HCT116 (cell line): Measurements from ENCODE around the gene SLC13A4. TPM values are rescaled to one million over a fixed set of nuclear protein-coding genes. Genes with fewer than 3 reads are reported as not detected.

Experiments used
- ATAC-seq: fragments of 200-7000 bp; cut with Tn5 transposase; 2 replicates; pipeline ENCODE4 v1.9.1; 2020; ENCODE audit warnings: mild to moderate bottlenecking, moderate library complexity
- BruUV-seq: library from RNA; stranded (reverse); fragments of 400-500 nt; replicated peaks from 2 replicates; lab custom pipeline; 2021; lab: Mats Ljungman, UMichigan
- CTCF ChIA-PET: fragments of 300-600 bp; sonication (Branson Sonifier 250); formaldehyde crosslinking; loops from one replicate; lab custom pipeline; 2021; ENCODE audit warnings: antibody characterized with exemption; lab: Charles Lee
- POLR2A ChIA-PET: fragments of 300-600, 350-600 bp; sonication (Branson Sonifier 250); formaldehyde crosslinking; loops from one replicate; lab custom pipeline; 2021; ENCODE audit warnings: antibody characterized with exemption; lab: Charles Lee
- RAD21 ChIA-PET, 2 experiments: fragments of 300-600 bp; sonication (Branson Sonifier 250); formaldehyde crosslinking; loops; one replicate each; lab custom pipeline; 2023; ENCODE audit warnings: low total read pairs in 2 of 2; ENCODE audit not compliant: uncharacterized antibody in 2 of 2, unreplicated experiment in 2 of 2, low non-redundant PET in 1 of 2; lab: Charles Lee
- DNase-seq: peaks from one replicate; pipeline ENCODE4 v3.0.0-alpha.2; 2010; ENCODE audit warnings: low read depth, low spot score
- H2AFZ ChIP-seq: fragments of 200-600 bp; shearing (Covaris generic), sonication (generic); 2 replicates; pipeline ENCODE4 v1.6.1; 2017; ENCODE audit warnings: low read depth, mixed run types, mixed read lengths, antibody characterized with exemption, low read length; ENCODE audit not compliant: poor library complexity, severe bottlenecking
- H3K27ac ChIP-seq: 2 replicates; pipeline ENCODE4 v1.5.1; 2012; ENCODE audit warnings: low read depth, low read length
- H3K27me3 ChIP-seq: fragments of 200-600 bp; sonication (generic); 2 replicates; pipeline ENCODE4 v1.6.1; 2016; ENCODE audit warnings: mixed run types, low read length, mixed read lengths; ENCODE audit not compliant: insufficient read depth
- H3K36me3 ChIP-seq, 2 experiments: fragments of 200-500 bp in 1 of 2; fragments of 200-600 bp in 1 of 2; sonication (Bioruptor generic) in 1 of 2; sonication (generic) in 1 of 2; 2 replicates each; pipeline versions ENCODE4 v1.5.1 to v1.6.1; 2014 to 2016; ENCODE audit warnings: low read length in 2 of 2, inconsistent platforms in 1 of 2, mixed read lengths in 1 of 2, mixed run types in 1 of 2; ENCODE audit not compliant: insufficient read depth in 2 of 2, control insufficient read depth in 1 of 2
- H3K4me1 ChIP-seq, 2 experiments: fragments of 200-600 bp in 1 of 2; sonication (generic) in 1 of 2; 2 replicates each; pipeline versions ENCODE4 v1.5.1 to v1.6.1; 2012 to 2017; ENCODE audit warnings: low read length in 2 of 2, inconsistent platforms in 1 of 2, mild to moderate bottlenecking in 1 of 2, mixed read lengths in 1 of 2, mixed run types in 1 of 2, moderate library complexity in 1 of 2; ENCODE audit not compliant: insufficient read depth in 2 of 2, control insufficient read depth in 1 of 2
- H3K4me2 ChIP-seq: fragments of 200-600 bp; sonication (generic); 2 replicates; pipeline ENCODE4 v1.6.1; 2017; ENCODE audit warnings: mixed run types, low read length, mixed read lengths
- H3K4me3 ChIP-seq, 2 experiments: fragments of 200-600 bp in 1 of 2; sonication (generic) in 1 of 2; replicated peaks in 1 of 2; 2 replicates each; pipeline ENCODE4 v1.5.1; 2011 to 2016; ENCODE audit warnings: low read length in 2 of 2, control low read depth in 1 of 2, low read depth in 1 of 2, mild to moderate bottlenecking in 1 of 2, mixed read lengths in 1 of 2, mixed run types in 1 of 2
- H3K79me2 ChIP-seq: fragments of 200-600 bp; sonication (generic); 2 replicates; pipeline ENCODE4 v1.6.1; 2017; ENCODE audit warnings: mild to moderate bottlenecking, mixed run types, low read length, moderate library complexity, mixed read lengths; ENCODE audit not compliant: insufficient read depth
- H3K9ac ChIP-seq: fragments of 200-600 bp; sonication (generic); 2 replicates; pipeline ENCODE4 v1.6.1; 2016; ENCODE audit warnings: low read length, mixed read lengths
- H3K9me2 ChIP-seq: fragments of 200-600 bp; sonication (generic), shearing (Covaris generic); 2 replicates; pipeline ENCODE4 v1.6.1; 2017; ENCODE audit warnings: mixed run types, mild to moderate bottlenecking, moderate library complexity; ENCODE audit not compliant: insufficient read depth
- H3K9me3 ChIP-seq, 2 experiments: fragments of 200-500 bp in 1 of 2; fragments of 200-600 bp in 1 of 2; sonication (Bioruptor generic) in 1 of 2; sonication (generic) in 1 of 2; 2 replicates each; pipeline ENCODE4 v1.6.1; 2014 to 2017; ENCODE audit warnings: low read length in 2 of 2, mixed read lengths in 2 of 2, inconsistent platforms in 1 of 2, low read depth in 1 of 2, mild to moderate bottlenecking in 1 of 2, mixed run types in 1 of 2, moderate library complexity in 1 of 2; ENCODE audit not compliant: control insufficient read depth in 1 of 2, insufficient read depth in 1 of 2
- H4K20me1 ChIP-seq: fragments of 200-600 bp; sonication (generic), shearing (Covaris generic); 2 replicates; pipeline ENCODE4 v1.6.1; 2017; ENCODE audit warnings: mixed run types, mild to moderate bottlenecking, moderate library complexity; ENCODE audit not compliant: insufficient read depth
- CEBPB ChIP-seq: IDR thresholded peaks from 2 replicates; pipeline ENCODE4 v1.6.1; 2012; ENCODE audit warnings: low read depth
- EGR1 ChIP-seq: IDR thresholded peaks from 2 replicates; pipeline ENCODE4 v1.6.1; 2012; ENCODE audit warnings: low read depth
- EZH2 ChIP-seq: fragments of 200-600 bp; sonication (generic); IDR thresholded peaks from 2 replicates; pipeline ENCODE4 v1.6.1; 2017; ENCODE audit warnings: antibody characterized with exemption, mixed run types
- EZH2phosphoT487 ChIP-seq: fragments of 200-600 bp; IDR thresholded peaks from 2 replicates; pipeline ENCODE4 v1.6.1; 2018; ENCODE audit warnings: antibody characterized with exemption, borderline replicate concordance
- FOSL1 ChIP-seq: IDR thresholded peaks from 2 replicates; pipeline ENCODE4 v1.6.1; 2012; ENCODE audit warnings: low read depth
- JUND ChIP-seq: IDR thresholded peaks from 2 replicates; pipeline ENCODE4 v1.6.1; 2012
- POLR2AphosphoS5 ChIP-seq: IDR thresholded peaks from 2 replicates; pipeline ENCODE4 v1.6.1; 2011; ENCODE audit warnings: mild to moderate bottlenecking, low read depth, low read length, moderate library complexity
- RAD21 ChIP-seq: IDR thresholded peaks from 2 replicates; pipeline ENCODE4 v1.6.1; 2012; ENCODE audit warnings: low read depth, mild to moderate bottlenecking
- SIN3A ChIP-seq: IDR thresholded peaks from 2 replicates; pipeline ENCODE4 v1.6.1; 2012; ENCODE audit warnings: low read depth
- SRF ChIP-seq: IDR thresholded peaks from 2 replicates; pipeline ENCODE4 v1.6.1; 2012; ENCODE audit warnings: low read depth
- TCF7L2 ChIP-seq: IDR thresholded peaks from 2 replicates; pipeline ENCODE4 v1.7.0; 2011; ENCODE audit warnings: borderline replicate concordance, inconsistent platforms; ENCODE audit not compliant: insufficient read depth, insufficient read length; ENCODE audit errors: extremely low read depth
- ZFX ChIP-seq: fragments of 450-650 bp; IDR thresholded peaks from 2 replicates; pipeline ENCODE4 v1.6.1; 2017
- intact Hi-C: fragments of 100-400 bp; cut with micrococcal nuclease; formaldehyde crosslinking; loops from 2 replicates; pipeline ENCODE4 v1.10.0; 2022
- total RNA-seq: library from RNA; stranded (reverse); gene quantifications from one replicate; pipeline ENCODE4 v1.2.1, GENCODE V29; 2021; ENCODE audit not compliant: unreplicated experiment
- TF ChIP-seq, protein P1 (sequence below): IDR thresholded peaks from 2 replicates; pipeline ENCODE4 v1.6.1; 2012
- TF ChIP-seq, protein P2 (sequence below): IDR thresholded peaks from 2 replicates; pipeline ENCODE4 v1.6.1; 2012; ENCODE audit warnings: low read depth
- TF ChIP-seq, protein P3 (sequence below): IDR thresholded peaks from 2 replicates; pipeline ENCODE4 v1.6.1; 2011; ENCODE audit warnings: mild to moderate bottlenecking, low read length, moderate library complexity; ENCODE audit not compliant: insufficient replicate concordance; ENCODE audit errors: extremely low read depth
- TF ChIP-seq, protein P4 (sequence below): IDR thresholded peaks from 2 replicates; pipeline ENCODE4 v1.6.1; 2012
- TF ChIP-seq, protein P5 (sequence below), 3 experiments: fragments of 200-600 bp in 1 of 3; sonication (generic) in 1 of 3; IDR thresholded peaks in 2 of 3; conservative IDR thresholded peaks in 1 of 3; 2 replicates each; pipeline ENCODE4 v1.5.1; 2012 to 2017; ENCODE audit warnings: low read depth in 2 of 3, low read length in 2 of 3, antibody characterized with exemption in 1 of 3, borderline replicate concordance in 1 of 3, control low read depth in 1 of 3, mild to moderate bottlenecking in 1 of 3, mixed read lengths in 1 of 3, mixed run types in 1 of 3, moderate library complexity in 1 of 3; ENCODE audit not compliant: insufficient read depth in 1 of 3

Gene SLC13A4
- total RNA-seq, 1 experiment from 2014 or later: 0.30 TPM

DNA sequence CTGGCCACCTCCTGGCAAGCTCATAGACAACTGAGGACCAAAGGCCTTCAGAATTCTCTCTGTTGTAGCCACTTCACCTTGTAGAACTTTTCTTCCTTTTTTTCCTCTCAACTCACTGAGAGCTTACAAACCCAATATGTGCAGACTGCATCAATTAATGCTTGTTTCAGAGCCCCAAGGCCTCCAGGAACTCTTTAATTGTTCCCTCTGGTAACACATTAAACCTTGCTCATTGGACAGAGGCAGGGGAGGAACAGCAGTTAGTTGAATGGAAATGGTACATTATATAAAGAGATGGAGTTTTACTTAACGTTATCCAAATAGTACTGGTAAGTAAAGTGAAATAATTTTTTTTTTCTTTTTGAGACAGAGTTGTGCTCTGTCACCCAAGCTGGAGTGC, 40.5 kb downstream of the SLC13A4 start:
- H3K79me2 ChIP-seq: no peaks in the 10 kb centered on the region
- ATAC-seq (no peak), DNase-seq (no peak)
- no peaks in the 10 kb centered on the region for H3K27me3 ChIP-seq
- H4K20me1 ChIP-seq: no peaks in the 10 kb centered on the region
- no peaks in the 10 kb centered on the region for H3K9me2 ChIP-seq
- no TSS peak for BruUV-seq
- no peak overlapping the region for H2AFZ ChIP-seq
- H3K9ac ChIP-seq: no peak overlapping the region
- H3K4me3 ChIP-seq: no peak overlapping the region
- H3K9me3 ChIP-seq: no peaks in the 10 kb centered on the region
- ChIA-PET RAD21 (interaction anchor here in 1 of 2 experiments (0.6 kb wide), 1 partner anchor 57 kb away, joined by 3 read pairs; no protein-coding TSS in a partner anchor), POLR2A (no interaction called here), CTCF (no interaction called here)
- no peak overlapping the region for H3K4me2 ChIP-seq
- TF ChIP-seq TCF7L2 (no peak), EZH2phosphoT487 (no peak), JUND (no peak), SRF (no peak), RAD21 (no peak), SIN3A (no peak), ZFX (no peak), EZH2 (no peak), CEBPB (no peak), FOSL1 (no peak), POLR2AphosphoS5 (no peak), EGR1 (no peak)
- TF ChIP-seq, protein P1, sequence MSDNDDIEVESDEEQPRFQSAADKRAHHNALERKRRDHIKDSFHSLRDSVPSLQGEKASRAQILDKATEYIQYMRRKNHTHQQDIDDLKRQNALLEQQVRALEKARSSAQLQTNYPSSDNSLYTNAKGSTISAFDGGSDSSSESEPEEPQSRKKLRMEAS: no peak
- TF ChIP-seq, protein P2, sequence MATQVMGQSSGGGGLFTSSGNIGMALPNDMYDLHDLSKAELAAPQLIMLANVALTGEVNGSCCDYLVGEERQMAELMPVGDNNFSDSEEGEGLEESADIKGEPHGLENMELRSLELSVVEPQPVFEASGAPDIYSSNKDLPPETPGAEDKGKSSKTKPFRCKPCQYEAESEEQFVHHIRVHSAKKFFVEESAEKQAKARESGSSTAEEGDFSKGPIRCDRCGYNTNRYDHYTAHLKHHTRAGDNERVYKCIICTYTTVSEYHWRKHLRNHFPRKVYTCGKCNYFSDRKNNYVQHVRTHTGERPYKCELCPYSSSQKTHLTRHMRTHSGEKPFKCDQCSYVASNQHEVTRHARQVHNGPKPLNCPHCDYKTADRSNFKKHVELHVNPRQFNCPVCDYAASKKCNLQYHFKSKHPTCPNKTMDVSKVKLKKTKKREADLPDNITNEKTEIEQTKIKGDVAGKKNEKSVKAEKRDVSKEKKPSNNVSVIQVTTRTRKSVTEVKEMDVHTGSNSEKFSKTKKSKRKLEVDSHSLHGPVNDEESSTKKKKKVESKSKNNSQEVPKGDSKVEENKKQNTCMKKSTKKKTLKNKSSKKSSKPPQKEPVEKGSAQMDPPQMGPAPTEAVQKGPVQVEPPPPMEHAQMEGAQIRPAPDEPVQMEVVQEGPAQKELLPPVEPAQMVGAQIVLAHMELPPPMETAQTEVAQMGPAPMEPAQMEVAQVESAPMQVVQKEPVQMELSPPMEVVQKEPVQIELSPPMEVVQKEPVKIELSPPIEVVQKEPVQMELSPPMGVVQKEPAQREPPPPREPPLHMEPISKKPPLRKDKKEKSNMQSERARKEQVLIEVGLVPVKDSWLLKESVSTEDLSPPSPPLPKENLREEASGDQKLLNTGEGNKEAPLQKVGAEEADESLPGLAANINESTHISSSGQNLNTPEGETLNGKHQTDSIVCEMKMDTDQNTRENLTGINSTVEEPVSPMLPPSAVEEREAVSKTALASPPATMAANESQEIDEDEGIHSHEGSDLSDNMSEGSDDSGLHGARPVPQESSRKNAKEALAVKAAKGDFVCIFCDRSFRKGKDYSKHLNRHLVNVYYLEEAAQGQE: no peak
- TF ChIP-seq, protein P3, sequence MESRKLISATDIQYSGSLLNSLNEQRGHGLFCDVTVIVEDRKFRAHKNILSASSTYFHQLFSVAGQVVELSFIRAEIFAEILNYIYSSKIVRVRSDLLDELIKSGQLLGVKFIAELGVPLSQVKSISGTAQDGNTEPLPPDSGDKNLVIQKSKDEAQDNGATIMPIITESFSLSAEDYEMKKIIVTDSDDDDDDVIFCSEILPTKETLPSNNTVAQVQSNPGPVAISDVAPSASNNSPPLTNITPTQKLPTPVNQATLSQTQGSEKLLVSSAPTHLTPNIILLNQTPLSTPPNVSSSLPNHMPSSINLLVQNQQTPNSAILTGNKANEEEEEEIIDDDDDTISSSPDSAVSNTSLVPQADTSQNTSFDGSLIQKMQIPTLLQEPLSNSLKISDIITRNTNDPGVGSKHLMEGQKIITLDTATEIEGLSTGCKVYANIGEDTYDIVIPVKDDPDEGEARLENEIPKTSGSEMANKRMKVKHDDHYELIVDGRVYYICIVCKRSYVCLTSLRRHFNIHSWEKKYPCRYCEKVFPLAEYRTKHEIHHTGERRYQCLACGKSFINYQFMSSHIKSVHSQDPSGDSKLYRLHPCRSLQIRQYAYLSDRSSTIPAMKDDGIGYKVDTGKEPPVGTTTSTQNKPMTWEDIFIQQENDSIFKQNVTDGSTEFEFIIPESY: no peak
- TF ChIP-seq, protein P4, sequence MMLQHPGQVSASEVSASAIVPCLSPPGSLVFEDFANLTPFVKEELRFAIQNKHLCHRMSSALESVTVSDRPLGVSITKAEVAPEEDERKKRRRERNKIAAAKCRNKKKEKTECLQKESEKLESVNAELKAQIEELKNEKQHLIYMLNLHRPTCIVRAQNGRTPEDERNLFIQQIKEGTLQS: no peak
- TF ChIP-seq, protein P5, sequence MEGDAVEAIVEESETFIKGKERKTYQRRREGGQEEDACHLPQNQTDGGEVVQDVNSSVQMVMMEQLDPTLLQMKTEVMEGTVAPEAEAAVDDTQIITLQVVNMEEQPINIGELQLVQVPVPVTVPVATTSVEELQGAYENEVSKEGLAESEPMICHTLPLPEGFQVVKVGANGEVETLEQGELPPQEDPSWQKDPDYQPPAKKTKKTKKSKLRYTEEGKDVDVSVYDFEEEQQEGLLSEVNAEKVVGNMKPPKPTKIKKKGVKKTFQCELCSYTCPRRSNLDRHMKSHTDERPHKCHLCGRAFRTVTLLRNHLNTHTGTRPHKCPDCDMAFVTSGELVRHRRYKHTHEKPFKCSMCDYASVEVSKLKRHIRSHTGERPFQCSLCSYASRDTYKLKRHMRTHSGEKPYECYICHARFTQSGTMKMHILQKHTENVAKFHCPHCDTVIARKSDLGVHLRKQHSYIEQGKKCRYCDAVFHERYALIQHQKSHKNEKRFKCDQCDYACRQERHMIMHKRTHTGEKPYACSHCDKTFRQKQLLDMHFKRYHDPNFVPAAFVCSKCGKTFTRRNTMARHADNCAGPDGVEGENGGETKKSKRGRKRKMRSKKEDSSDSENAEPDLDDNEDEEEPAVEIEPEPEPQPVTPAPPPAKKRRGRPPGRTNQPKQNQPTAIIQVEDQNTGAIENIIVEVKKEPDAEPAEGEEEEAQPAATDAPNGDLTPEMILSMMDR (IDR thresholded peaks at IDR 0.05 in 2 of 3, conservative IDR thresholded peaks at IDR 0.05 in 1 of 3; ENCODE audit: borderline replicate concordance in 1 of 3, insufficient read depth in 1 of 3, low read depth in 2 of 3, low read length in 2 of 3): no peak
- H3K4me1 ChIP-seq: peaks cover 0 to 7% of the 10 kb centered on the region in 2 experiments; a peak in 1 of 4 replicates
- H3K27ac ChIP-seq: no peak overlapping the region
- H3K36me3 ChIP-seq: no peaks in the 10 kb centered on the region
- intact Hi-C loops: no loop called here
